Mammary epithelial cell (primary cell): ENCODE results near the gene PTH2R.

Source experiments
- CTCF ChIP-seq, 2 donors: IDR thresholded peaks in 1 of 2; conservative IDR thresholded peaks in 1 of 2; 2 replicates each; pipeline ENCODE4 v1.5.1; 2011 to 2012; ENCODE audit warnings: inconsistent platforms in 2 of 2, low read length in 2 of 2, mild to moderate bottlenecking in 2 of 2, control low read depth in 1 of 2, low read depth in 1 of 2; ENCODE audit not compliant: insufficient read depth in 1 of 2; ENCODE audit errors: extremely low read depth in 1 of 2
- EZH2 ChIP-seq: IDR thresholded peaks from 2 replicates; pipeline ENCODE4 v1.6.1; 2012; ENCODE audit warnings: low read length, inconsistent platforms, borderline replicate concordance

DNA sequence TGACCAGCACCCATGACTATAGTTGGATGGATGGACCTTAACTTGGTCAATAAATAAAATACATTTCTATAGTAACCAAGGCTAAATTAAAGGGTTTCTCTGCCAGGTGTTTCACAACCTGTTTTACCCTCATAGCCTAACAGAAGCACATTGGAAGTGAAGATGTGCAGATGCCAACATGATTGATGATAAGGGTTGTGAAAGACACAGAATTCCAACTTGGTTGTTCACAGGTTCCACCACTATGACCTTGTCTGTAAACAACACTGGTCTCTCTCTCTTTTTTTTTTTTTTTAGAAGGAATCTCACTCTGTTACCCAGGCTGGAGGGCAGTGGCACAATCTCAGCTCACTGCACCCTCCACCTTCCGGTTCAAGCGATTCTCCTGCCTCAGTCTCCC, 37.5 kb upstream of the PTH2R start:
- TF ChIP-seq CTCF (conservative IDR thresholded peaks at IDR 0.05 in 1 of 2, IDR thresholded peaks at IDR 0.05 in 1 of 2; ENCODE audit: extremely low read depth in 1 of 2, insufficient read depth in 1 of 2, low read depth in 1 of 2, low read length in 2 of 2) = no peak
- no peak for TF ChIP-seq EZH2
